Measurements from ENCODE around the gene RASD2.

Gene RASD2

GRCh38 chr22:35578836-35579575 lies 38.4 kb downstream of the RASD2 start:
- Histone ChIP-seq H2BK120ac (ENCODE audit: insufficient read depth, low read length, poor library complexity) (no peak overlapping the region), H3K27ac (ENCODE audit: low read depth, low read length) (no peak overlapping the region), H3K9ac (ENCODE audit: low read length) (no peak overlapping the region), H3K9me3 (ENCODE audit: insufficient read depth, low read depth, low read length) (no peaks in the 10 kb centered on the region), H3K18ac (ENCODE audit: low read length) (no peak overlapping the region), H3K4me2 (ENCODE audit: low read length) (no peak overlapping the region), H2AK5ac (ENCODE audit: low read length) (no peak overlapping the region), H4K12ac (ENCODE audit: low read depth, low read length) (no peak overlapping the region), H3K4me1 (ENCODE audit: control insufficient read depth in 1 of 2, insufficient read depth in 2 of 2, low read length in 2 of 2) (peaks cover 0 to 5% of the 10 kb centered on the region in 2 experiments), H3K36me3 (ENCODE audit: control insufficient read depth in 1 of 2, insufficient read depth in 2 of 2, low read length in 2 of 2) (no peaks in the 10 kb centered on the region), H3K27me3 (ENCODE audit: insufficient read depth, low read length) (no peaks in the 10 kb centered on the region), H3K4me3 (ENCODE audit: low read depth, low read length) (no peak overlapping the region), H2AFZ (ENCODE audit: insufficient read depth, low read length, poor library complexity) (no peak overlapping the region), H4K8ac (ENCODE audit: low read depth, low read length) (no peak overlapping the region), H3K14ac (ENCODE audit: low read length) (no peak overlapping the region), H2BK5ac (ENCODE audit: low read depth, low read length, poor library complexity) (no peak overlapping the region), H3K79me1 (ENCODE audit: low read length) (no peaks in the 10 kb centered on the region), H3K23ac (ENCODE audit: low read length) (no peak overlapping the region), H4K91ac (ENCODE audit: low read depth, low read length) (no peak overlapping the region), H2BK12ac (ENCODE audit: low read length) (no peak overlapping the region), H3K79me2 (ENCODE audit: control insufficient read depth, insufficient read depth, low read length, poor library complexity) (no peaks in the 10 kb centered on the region), H3K4ac (ENCODE audit: low read depth, low read length) (no peak overlapping the region)
- no CpG with 5 or more reads among the region's 19 CpGs for WGBS (ENCODE audit: extremely low coverage, insufficient coverage, insufficient read length)
- DNase-seq = no peak

DNA sequence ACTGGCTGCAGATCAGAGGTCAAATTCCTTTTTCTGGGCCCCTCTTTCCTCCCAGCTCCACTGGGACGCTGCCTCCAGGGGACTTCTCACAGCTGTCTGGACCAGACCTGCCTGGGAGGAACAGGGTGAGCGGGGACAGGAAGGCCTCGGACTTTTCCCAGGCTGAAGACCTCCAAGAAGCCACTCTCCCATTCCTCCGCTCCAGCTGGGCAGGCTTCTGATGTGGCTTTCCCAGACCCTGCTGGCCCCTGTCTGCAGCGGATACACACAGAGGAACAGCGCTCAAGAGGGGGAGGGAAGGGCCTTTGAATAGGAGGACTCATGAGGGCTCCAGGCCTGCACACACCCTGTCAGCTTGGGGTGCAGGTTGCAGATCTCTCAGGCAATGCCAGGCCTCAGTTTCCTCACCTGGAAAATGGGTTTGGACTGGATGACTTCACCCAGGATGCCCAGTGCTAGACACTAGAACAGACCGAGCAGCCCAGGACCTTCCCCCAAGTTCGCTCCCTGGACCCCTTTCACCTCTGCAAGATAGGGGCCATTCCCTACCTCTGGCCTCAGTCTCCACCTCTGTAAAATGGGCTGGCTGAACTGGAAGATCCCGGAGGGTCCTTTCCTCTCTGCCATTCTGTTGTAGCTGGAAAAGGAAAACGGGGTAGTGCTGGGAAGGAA lies 39.9 kb downstream of the RASD2 start:
- H3K4me1 ChIP-seq (ENCODE audit: control insufficient read depth in 1 of 2, insufficient read depth in 2 of 2, low read length in 2 of 2) = peaks cover 0 to 5% of the 10 kb centered on the region in 2 experiments
- WGBS (ENCODE audit: extremely low coverage, insufficient coverage, insufficient read length) = no CpG with 5 or more reads among the region's 10 CpGs

GRCh38 chr22:35581023-35581413 lies 40.4 kb downstream of the RASD2 start:
- no peaks in the 10 kb centered on the region for H3K79me2 ChIP-seq (ENCODE audit: control insufficient read depth, insufficient read depth, low read length, poor library complexity)

More for the DNA sequence above, 39.9 kb downstream of the RASD2 start:
- no peak overlapping the region for H4K91ac ChIP-seq (ENCODE audit: low read depth, low read length)
- no peak overlapping the region for H3K27ac ChIP-seq (ENCODE audit: low read depth, low read length)
- H3K79me1 ChIP-seq (ENCODE audit: low read length) = no peaks in the 10 kb centered on the region
- H3K18ac ChIP-seq (ENCODE audit: low read length) = no peak overlapping the region
- H2BK5ac ChIP-seq (ENCODE audit: low read depth, low read length, poor library complexity) = no peak overlapping the region
- DNase-seq = no peak
- H3K27me3 ChIP-seq (ENCODE audit: insufficient read depth, low read length) = no peaks in the 10 kb centered on the region
- no peak overlapping the region for H2AK5ac ChIP-seq (ENCODE audit: low read length)
- H3K4ac ChIP-seq (ENCODE audit: low read depth, low read length) = no peak overlapping the region
- H4K8ac ChIP-seq (ENCODE audit: low read depth, low read length) = no peak overlapping the region
- H3K9me3 ChIP-seq (ENCODE audit: insufficient read depth, low read depth, low read length) = no peaks in the 10 kb centered on the region
- H3K79me2 ChIP-seq (ENCODE audit: control insufficient read depth, insufficient read depth, low read length, poor library complexity) = no peaks in the 10 kb centered on the region
- no peak overlapping the region for H2AFZ ChIP-seq (ENCODE audit: insufficient read depth, low read length, poor library complexity)
- no peak overlapping the region for H3K4me2 ChIP-seq (ENCODE audit: low read length)
- no peak overlapping the region for H3K4me3 ChIP-seq (ENCODE audit: low read depth, low read length)
- H3K14ac ChIP-seq (ENCODE audit: low read length) = no peak overlapping the region
- H2BK120ac ChIP-seq (ENCODE audit: insufficient read depth, low read length, poor library complexity) = no peak overlapping the region
- no peak overlapping the region for H4K12ac ChIP-seq (ENCODE audit: low read depth, low read length)
- H3K23ac ChIP-seq (ENCODE audit: low read length) = no peak overlapping the region
- no peaks in the 10 kb centered on the region for H3K36me3 ChIP-seq (ENCODE audit: control insufficient read depth in 1 of 2, insufficient read depth in 2 of 2, low read length in 2 of 2)
- H3K9ac ChIP-seq (ENCODE audit: low read length) = no peak overlapping the region
- H2BK12ac ChIP-seq (ENCODE audit: low read length) = no peak overlapping the region

DNA sequence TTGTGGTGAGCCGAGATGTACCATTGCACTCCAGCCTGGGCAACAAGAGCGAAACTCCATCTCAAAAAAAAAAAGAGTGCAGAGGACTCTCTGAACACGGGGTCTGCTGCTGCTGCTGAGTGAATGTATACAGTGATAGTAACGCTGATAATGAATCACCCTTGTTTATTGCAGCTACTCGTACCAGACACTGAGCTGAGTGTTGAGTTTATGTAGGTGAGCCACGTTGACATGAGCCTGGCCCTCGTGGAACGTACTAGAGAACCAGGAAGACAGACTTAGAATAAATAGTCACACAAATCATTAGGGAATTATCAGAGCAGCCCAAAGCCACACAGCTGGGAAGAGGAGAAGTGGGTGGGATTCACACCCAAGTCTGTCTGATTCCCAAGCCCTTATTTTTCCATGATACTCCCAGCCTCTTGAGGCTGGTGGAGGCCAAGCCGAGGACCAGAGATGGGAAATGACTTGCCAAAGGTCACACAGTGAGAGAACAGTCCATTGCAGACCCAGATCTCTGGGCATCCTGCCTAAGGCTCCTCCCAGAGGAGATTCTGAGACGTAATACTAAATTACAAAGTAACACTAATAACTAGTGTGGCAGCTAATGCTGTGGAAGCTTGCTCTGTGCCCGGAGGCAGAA lies 41.7 kb downstream of the RASD2 start:
- Histone ChIP-seq H3K4me1 (ENCODE audit: control insufficient read depth in 1 of 2, insufficient read depth in 2 of 2, low read length in 2 of 2) (peaks cover 0 to 6% of the 10 kb centered on the region in 2 experiments), H2AFZ (ENCODE audit: insufficient read depth, low read length, poor library complexity) (no peak overlapping the region), H2AK5ac (ENCODE audit: low read length) (no peak overlapping the region), H3K23ac (ENCODE audit: low read length) (no peak overlapping the region), H4K91ac (ENCODE audit: low read depth, low read length) (no peak overlapping the region), H3K79me1 (ENCODE audit: low read length) (no peaks in the 10 kb centered on the region), H4K12ac (ENCODE audit: low read depth, low read length) (no peak overlapping the region), H3K36me3 (ENCODE audit: control insufficient read depth in 1 of 2, insufficient read depth in 2 of 2, low read length in 2 of 2) (no peaks in the 10 kb centered on the region), H3K4me3 (ENCODE audit: low read depth, low read length) (no peak overlapping the region), H2BK12ac (ENCODE audit: low read length) (no peak overlapping the region), H3K27ac (ENCODE audit: low read depth, low read length) (no peak overlapping the region), H3K9me3 (ENCODE audit: insufficient read depth, low read depth, low read length) (peaks cover 2% of the 10 kb centered on the region), H3K79me2 (ENCODE audit: control insufficient read depth, insufficient read depth, low read length, poor library complexity) (no peaks in the 10 kb centered on the region), H3K9ac (ENCODE audit: low read length) (no peak overlapping the region), H2BK5ac (ENCODE audit: low read depth, low read length, poor library complexity) (no peak overlapping the region), H3K4me2 (ENCODE audit: low read length) (no peak overlapping the region), H3K18ac (ENCODE audit: low read length) (no peak overlapping the region), H2BK120ac (ENCODE audit: insufficient read depth, low read length, poor library complexity) (no peak overlapping the region), H3K27me3 (ENCODE audit: insufficient read depth, low read length) (no peaks in the 10 kb centered on the region), H4K8ac (ENCODE audit: low read depth, low read length) (no peak overlapping the region), H3K14ac (ENCODE audit: low read length) (no peak overlapping the region), H3K4ac (ENCODE audit: low read depth, low read length) (no peak overlapping the region)
- no peak for DNase-seq
- no CpG with 5 or more reads among the region's 11 CpGs for WGBS (ENCODE audit: extremely low coverage, insufficient coverage, insufficient read length)

More at GRCh38 chr22:35581023-35581413, 40.4 kb downstream of the RASD2 start:
- Histone ChIP-seq H2BK12ac (ENCODE audit: low read length) (no peak overlapping the region), H3K4me1 (ENCODE audit: control insufficient read depth in 1 of 2, insufficient read depth in 2 of 2, low read length in 2 of 2) (peaks cover 0 to 5% of the 10 kb centered on the region in 2 experiments), H4K12ac (ENCODE audit: low read depth, low read length) (no peak overlapping the region), H3K9me3 (ENCODE audit: insufficient read depth, low read depth, low read length) (no peaks in the 10 kb centered on the region), H4K8ac (ENCODE audit: low read depth, low read length) (no peak overlapping the region), H3K36me3 (ENCODE audit: control insufficient read depth in 1 of 2, insufficient read depth in 2 of 2, low read length in 2 of 2) (no peaks in the 10 kb centered on the region), H3K9ac (ENCODE audit: low read length) (no peak overlapping the region), H3K79me1 (ENCODE audit: low read length) (no peaks in the 10 kb centered on the region), H3K4ac (ENCODE audit: low read depth, low read length) (no peak overlapping the region), H2BK5ac (ENCODE audit: low read depth, low read length, poor library complexity) (no peak overlapping the region), H2AFZ (ENCODE audit: insufficient read depth, low read length, poor library complexity) (no peak overlapping the region), H3K27me3 (ENCODE audit: insufficient read depth, low read length) (no peaks in the 10 kb centered on the region), H3K23ac (ENCODE audit: low read length) (no peak overlapping the region), H2AK5ac (ENCODE audit: low read length) (no peak overlapping the region), H2BK120ac (ENCODE audit: insufficient read depth, low read length, poor library complexity) (no peak overlapping the region), H3K14ac (ENCODE audit: low read length) (no peak overlapping the region), H3K4me2 (ENCODE audit: low read length) (no peak overlapping the region), H3K27ac (ENCODE audit: low read depth, low read length) (no peak overlapping the region), H3K4me3 (ENCODE audit: low read depth, low read length) (no peak overlapping the region), H3K18ac (ENCODE audit: low read length) (no peak overlapping the region), H4K91ac (ENCODE audit: low read depth, low read length) (no peak overlapping the region)
- WGBS (ENCODE audit: extremely low coverage, insufficient coverage, insufficient read length) = no CpG with 5 or more reads among the region's 5 CpGs
- DNase-seq = no peak
